Measurements from ENCODE around the gene KIF17.

DNA sequence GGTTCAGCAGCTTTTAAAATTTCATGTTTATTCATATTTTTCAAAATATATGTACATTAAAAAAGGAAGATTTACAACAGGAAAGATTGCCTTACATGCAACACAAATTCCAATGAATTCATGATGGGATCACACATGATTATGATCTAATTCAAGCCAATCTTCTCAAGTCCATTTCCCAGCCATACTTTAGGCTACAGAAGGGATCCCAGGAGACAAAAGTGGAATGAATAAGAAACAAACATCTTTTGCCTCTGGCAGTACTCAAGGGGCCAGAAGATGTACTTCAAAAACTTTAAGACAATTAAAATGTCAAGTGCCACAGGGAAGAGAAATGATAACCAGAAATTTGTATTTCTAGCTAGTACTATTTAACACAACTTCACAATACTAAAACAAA, 24.9 kb upstream of the KIF17 start:
- TF ChIP-seq RXRA (IDR thresholded peaks at IDR 0.05; ENCODE audit: borderline replicate concordance, low read depth) (no peak), RCOR1 (IDR thresholded peaks at IDR 0.05; ENCODE audit: low read length) (no peak), FOXJ3 (CRISPR knock-in tag; IDR thresholded peaks at IDR 0.05) (no peak), EZH2phosphoT487 (IDR thresholded peaks at IDR 0.05; ENCODE audit: borderline replicate concordance, low read depth) (no peak), SMC3 (IDR thresholded peaks at IDR 0.05; ENCODE audit: low read depth, low read length) (no peak), TAF1 (IDR thresholded peaks at IDR 0.05; ENCODE audit: borderline replicate concordance, low read depth, low read length) (no peak), NFIC (IDR thresholded peaks at IDR 0.05; ENCODE audit: borderline replicate concordance) (no peak), GATA2 (CRISPR knock-in tag; IDR thresholded peaks at IDR 0.05) (no peak), GABPA (IDR thresholded peaks at IDR 0.05; ENCODE audit: low read depth) (no peak)
- TF ChIP-seq, protein P1, sequence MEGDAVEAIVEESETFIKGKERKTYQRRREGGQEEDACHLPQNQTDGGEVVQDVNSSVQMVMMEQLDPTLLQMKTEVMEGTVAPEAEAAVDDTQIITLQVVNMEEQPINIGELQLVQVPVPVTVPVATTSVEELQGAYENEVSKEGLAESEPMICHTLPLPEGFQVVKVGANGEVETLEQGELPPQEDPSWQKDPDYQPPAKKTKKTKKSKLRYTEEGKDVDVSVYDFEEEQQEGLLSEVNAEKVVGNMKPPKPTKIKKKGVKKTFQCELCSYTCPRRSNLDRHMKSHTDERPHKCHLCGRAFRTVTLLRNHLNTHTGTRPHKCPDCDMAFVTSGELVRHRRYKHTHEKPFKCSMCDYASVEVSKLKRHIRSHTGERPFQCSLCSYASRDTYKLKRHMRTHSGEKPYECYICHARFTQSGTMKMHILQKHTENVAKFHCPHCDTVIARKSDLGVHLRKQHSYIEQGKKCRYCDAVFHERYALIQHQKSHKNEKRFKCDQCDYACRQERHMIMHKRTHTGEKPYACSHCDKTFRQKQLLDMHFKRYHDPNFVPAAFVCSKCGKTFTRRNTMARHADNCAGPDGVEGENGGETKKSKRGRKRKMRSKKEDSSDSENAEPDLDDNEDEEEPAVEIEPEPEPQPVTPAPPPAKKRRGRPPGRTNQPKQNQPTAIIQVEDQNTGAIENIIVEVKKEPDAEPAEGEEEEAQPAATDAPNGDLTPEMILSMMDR (IDR thresholded peaks at IDR 0.05), result no peak
- TF ChIP-seq, protein P2, sequence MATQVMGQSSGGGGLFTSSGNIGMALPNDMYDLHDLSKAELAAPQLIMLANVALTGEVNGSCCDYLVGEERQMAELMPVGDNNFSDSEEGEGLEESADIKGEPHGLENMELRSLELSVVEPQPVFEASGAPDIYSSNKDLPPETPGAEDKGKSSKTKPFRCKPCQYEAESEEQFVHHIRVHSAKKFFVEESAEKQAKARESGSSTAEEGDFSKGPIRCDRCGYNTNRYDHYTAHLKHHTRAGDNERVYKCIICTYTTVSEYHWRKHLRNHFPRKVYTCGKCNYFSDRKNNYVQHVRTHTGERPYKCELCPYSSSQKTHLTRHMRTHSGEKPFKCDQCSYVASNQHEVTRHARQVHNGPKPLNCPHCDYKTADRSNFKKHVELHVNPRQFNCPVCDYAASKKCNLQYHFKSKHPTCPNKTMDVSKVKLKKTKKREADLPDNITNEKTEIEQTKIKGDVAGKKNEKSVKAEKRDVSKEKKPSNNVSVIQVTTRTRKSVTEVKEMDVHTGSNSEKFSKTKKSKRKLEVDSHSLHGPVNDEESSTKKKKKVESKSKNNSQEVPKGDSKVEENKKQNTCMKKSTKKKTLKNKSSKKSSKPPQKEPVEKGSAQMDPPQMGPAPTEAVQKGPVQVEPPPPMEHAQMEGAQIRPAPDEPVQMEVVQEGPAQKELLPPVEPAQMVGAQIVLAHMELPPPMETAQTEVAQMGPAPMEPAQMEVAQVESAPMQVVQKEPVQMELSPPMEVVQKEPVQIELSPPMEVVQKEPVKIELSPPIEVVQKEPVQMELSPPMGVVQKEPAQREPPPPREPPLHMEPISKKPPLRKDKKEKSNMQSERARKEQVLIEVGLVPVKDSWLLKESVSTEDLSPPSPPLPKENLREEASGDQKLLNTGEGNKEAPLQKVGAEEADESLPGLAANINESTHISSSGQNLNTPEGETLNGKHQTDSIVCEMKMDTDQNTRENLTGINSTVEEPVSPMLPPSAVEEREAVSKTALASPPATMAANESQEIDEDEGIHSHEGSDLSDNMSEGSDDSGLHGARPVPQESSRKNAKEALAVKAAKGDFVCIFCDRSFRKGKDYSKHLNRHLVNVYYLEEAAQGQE (IDR thresholded peaks at IDR 0.05; ENCODE audit: low read depth, low read length), result no peak
- TF ChIP-seq, protein P3, sequence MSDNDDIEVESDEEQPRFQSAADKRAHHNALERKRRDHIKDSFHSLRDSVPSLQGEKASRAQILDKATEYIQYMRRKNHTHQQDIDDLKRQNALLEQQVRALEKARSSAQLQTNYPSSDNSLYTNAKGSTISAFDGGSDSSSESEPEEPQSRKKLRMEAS (IDR thresholded peaks at IDR 0.05; ENCODE audit: low read depth), result no peak
- TF ChIP-seq, protein P4, sequence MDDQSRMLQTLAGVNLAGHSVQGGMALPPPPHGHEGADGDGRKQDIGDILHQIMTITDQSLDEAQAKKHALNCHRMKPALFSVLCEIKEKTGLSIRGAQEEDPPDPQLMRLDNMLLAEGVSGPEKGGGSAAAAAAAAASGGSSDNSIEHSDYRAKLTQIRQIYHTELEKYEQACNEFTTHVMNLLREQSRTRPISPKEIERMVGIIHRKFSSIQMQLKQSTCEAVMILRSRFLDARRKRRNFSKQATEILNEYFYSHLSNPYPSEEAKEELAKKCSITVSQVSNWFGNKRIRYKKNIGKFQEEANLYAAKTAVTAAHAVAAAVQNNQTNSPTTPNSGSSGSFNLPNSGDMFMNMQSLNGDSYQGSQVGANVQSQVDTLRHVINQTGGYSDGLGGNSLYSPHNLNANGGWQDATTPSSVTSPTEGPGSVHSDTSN (IDR thresholded peaks at IDR 0.05), result no peak
- TF ChIP-seq, protein P5, sequence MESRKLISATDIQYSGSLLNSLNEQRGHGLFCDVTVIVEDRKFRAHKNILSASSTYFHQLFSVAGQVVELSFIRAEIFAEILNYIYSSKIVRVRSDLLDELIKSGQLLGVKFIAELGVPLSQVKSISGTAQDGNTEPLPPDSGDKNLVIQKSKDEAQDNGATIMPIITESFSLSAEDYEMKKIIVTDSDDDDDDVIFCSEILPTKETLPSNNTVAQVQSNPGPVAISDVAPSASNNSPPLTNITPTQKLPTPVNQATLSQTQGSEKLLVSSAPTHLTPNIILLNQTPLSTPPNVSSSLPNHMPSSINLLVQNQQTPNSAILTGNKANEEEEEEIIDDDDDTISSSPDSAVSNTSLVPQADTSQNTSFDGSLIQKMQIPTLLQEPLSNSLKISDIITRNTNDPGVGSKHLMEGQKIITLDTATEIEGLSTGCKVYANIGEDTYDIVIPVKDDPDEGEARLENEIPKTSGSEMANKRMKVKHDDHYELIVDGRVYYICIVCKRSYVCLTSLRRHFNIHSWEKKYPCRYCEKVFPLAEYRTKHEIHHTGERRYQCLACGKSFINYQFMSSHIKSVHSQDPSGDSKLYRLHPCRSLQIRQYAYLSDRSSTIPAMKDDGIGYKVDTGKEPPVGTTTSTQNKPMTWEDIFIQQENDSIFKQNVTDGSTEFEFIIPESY (IDR thresholded peaks at IDR 0.05; ENCODE audit: borderline replicate concordance, low read depth), result no peak

Data from SK-N-SH (cell line).